Right ventricle myocardium inferior (tissue), 1 donor: ENCODE results near the gene ARHGAP28. TPM values are rescaled to one million over a fixed set of nuclear protein-coding genes. Genes with fewer than 3 reads are reported as not detected.

Experiments
- ATAC-seq: fragments of 200-7000 bp; cut with Tn5 transposase; one replicate; pipeline ENCODE4 v1.9.1; 2020; ENCODE audit warnings: mild to moderate bottlenecking, moderate library complexity
- DNase-seq: peaks from one replicate; pipeline ENCODE4 v3.0.0; 2021; ENCODE audit errors: missing footprints
- intact Hi-C: fragments of 100-400 bp; cut with DNase I; formaldehyde crosslinking; loops from one replicate; pipeline ENCODE4 v1.11.0; 2022
- total RNA-seq: library from RNA; stranded (reverse); fragmentation: NEBNext Ultra II Directional; extraction: Animal tissue kit (Norgen Biotek cat#: 25700); gene quantifications from one replicate; pipeline ENCODE4 v1.2.1, GENCODE V29; 2021
- donor health status: DM: no; HTN: yes; CAD: no; lungs with severe emphysema.

ARHGAP28 gene
- total RNA-seq, 1 donor from 2014 or later, result 1.1 TPM

DNA sequence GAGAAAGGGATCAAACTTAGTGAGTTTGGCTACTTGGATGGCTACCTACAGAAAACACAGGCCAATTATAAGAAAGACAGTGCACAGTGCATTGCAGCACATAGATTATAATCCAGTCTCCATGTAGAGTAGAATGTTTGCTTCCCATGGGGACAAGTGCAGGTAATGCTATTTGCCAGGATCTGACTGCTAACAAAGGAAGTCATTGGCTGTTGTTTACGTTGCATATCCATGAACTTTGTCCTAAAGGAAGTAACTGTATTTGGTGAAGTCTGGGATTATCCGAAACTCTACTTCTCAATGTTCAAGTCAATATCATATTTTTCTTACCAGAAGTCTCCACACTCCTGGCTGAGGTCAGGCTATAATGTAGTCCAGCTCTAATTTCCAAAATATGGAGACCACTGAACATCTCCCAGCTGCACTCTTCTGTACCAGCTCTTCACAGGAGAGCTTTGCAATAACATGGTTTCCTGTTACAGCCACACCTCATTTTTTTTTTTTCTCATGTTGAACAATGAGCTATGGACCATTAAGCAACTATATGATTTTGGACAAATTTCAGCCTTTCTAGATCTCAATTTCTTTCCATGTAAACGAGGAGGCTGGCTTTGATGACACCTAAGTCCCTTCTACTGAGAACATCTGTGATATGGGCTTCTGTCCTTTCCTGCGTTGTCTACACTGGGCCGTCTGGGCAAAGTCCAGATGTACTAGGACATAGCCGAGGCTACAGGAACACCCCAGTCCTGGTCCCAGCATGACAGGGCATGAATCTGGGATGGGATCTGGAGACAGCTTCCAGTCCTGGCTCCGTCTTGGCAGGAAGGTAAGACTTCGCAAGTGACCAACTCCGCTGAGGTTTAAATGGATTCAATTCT lies 233.3 kb downstream of the ARHGAP28 start:
- ATAC-seq (no peak), DNase-seq (no peak)
- intact Hi-C loops, result no loop called here

DNA sequence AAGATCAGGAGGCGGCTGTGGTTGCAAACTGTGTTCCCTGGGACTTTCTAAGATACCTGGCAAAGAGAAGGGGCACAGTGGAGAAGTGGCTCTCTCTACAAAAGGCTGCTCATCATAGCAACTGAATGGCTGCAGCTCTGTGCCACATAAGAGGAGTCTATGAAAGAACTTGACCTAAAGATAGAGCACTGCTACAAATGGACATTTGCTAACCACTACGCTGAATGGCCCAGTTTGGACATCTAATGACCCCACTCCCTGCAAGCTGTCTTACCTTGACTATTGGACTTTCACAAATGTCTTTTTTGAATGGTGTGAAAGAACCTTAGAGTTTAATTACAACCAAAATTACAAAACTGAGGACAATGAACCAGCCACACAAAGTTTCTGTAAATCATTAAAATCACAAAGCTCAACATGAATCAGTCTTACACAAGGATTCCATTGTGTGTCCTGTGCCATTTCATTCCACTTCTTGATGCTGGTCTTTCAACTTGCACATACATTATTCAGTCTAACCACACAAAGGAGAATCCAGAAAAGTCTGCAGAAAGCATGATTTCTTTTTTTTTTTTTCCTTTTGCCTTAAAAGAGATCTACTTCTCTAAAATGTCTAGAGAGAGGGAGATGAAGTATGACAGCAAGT lies 234.1 kb downstream of the ARHGAP28 start:
- ATAC-seq, result no peak
- intact Hi-C loops, result no loop called here
- no peak for DNase-seq
